MM.1S (cell line): Measurements from ENCODE around the gene ECPAS.
"Not testable (repeated sequence)": the region's sequence is repeated elsewhere in the genome, so short reads cannot be mapped to it uniquely, and the experiment has no call there.

Source experiments
- DNase-seq: peaks from one replicate; pipeline ENCODE4 v3.0.0-alpha.2; 2015
- H2AFZ ChIP-seq: fragments of 300-600 bp; sonication (generic); 2 replicates; pipeline ENCODE4 v1.6.0; 2016; ENCODE audit warnings: antibody characterized with exemption, low read length
- H3F3A ChIP-seq: fragments of 300-600 bp; sonication (generic); 2 replicates; pipeline ENCODE4 v1.6.1; 2016; ENCODE audit warnings: mild to moderate bottlenecking, antibody characterized with exemption, low read length, moderate library complexity, mixed read lengths; ENCODE audit not compliant: insufficient read depth
- H3K27ac ChIP-seq: fragments of 300-600 bp; sonication (generic); 2 replicates; pipeline ENCODE4 v1.5.1; 2016; ENCODE audit warnings: mild to moderate bottlenecking, low read length
- H3K27me3 ChIP-seq: fragments of 300-600 bp; sonication (generic); replicated peaks from 2 replicates; pipeline ENCODE4 v1.6.0; 2016; ENCODE audit warnings: low read length; ENCODE audit not compliant: insufficient read depth
- H3K36me3 ChIP-seq: fragments of 300-600 bp; sonication (generic); replicated peaks from 2 replicates; pipeline ENCODE4 v1.6.1; 2016; ENCODE audit warnings: mild to moderate bottlenecking, low read length, mixed read lengths; ENCODE audit not compliant: insufficient read depth
- H3K4me1 ChIP-seq: fragments of 300-600 bp; sonication (generic); 2 replicates; pipeline ENCODE4 v1.6.1; 2016; ENCODE audit warnings: low read length, mixed read lengths
- H3K4me2 ChIP-seq: fragments of 300-600 bp; sonication (generic); 2 replicates; pipeline ENCODE4 v1.6.0; 2016; ENCODE audit warnings: low read depth, low read length
- H3K4me3 ChIP-seq: fragments of 300-600 bp; sonication (generic); 2 replicates; pipeline ENCODE4 v1.5.1; 2016; ENCODE audit warnings: low read length, mixed read lengths
- H3K79me2 ChIP-seq: fragments of 300-600 bp; sonication (generic); 2 replicates; pipeline ENCODE4 v1.6.1; 2016; ENCODE audit warnings: mixed run types, low read length, mixed read lengths
- H3K9ac ChIP-seq: fragments of 300-600 bp; sonication (generic); 2 replicates; pipeline ENCODE4 v1.6.1; 2016; ENCODE audit warnings: low read length, mixed read lengths
- H3K9me2 ChIP-seq: fragments of 300-600 bp; sonication (generic); replicated peaks from 2 replicates; pipeline ENCODE4 v1.6.1; 2016; ENCODE audit warnings: mild to moderate bottlenecking, low read length, mixed read lengths; ENCODE audit not compliant: insufficient read depth
- H3K9me3 ChIP-seq: fragments of 300-600 bp; sonication (generic); replicated peaks from 2 replicates; pipeline ENCODE4 v1.6.1; 2016; ENCODE audit warnings: mild to moderate bottlenecking, low read length, mixed read lengths; ENCODE audit not compliant: insufficient read depth
- H4K20me1 ChIP-seq: fragments of 300-600 bp; sonication (generic); 2 replicates; pipeline ENCODE4 v1.6.1; 2016; ENCODE audit warnings: mild to moderate bottlenecking, low read length, moderate library complexity, mixed read lengths; ENCODE audit not compliant: insufficient read depth
- CTCF ChIP-seq: fragments of 300-600 bp; sonication (generic); IDR thresholded peaks from 2 replicates; pipeline ENCODE4 v1.5.1; 2016; ENCODE audit warnings: antibody characterized with exemption, low read length, mixed read lengths
- EZH2 ChIP-seq: fragments of 300-600 bp; sonication (generic); optimal IDR thresholded peaks from 2 replicates; pipeline ENCODE3; 2017; ENCODE audit warnings: low read depth, mild to moderate bottlenecking, antibody characterized with exemption, low read length, mixed read lengths
- EZH2phosphoT487 ChIP-seq: fragments of 300-600 bp; sonication (generic); IDR thresholded peaks from 2 replicates; pipeline ENCODE4 v1.6.1; 2018; ENCODE audit warnings: antibody characterized with exemption, low read length

The ECPAS gene

GRCh38 chr9:111502506-111502905 lies 18.3 kb upstream of the ECPAS start:
- no peaks in the 10 kb centered on the region for H3K9me3 ChIP-seq
- H3K27me3 ChIP-seq, result no peaks in the 10 kb centered on the region
- H3K79me2 ChIP-seq, result no peaks in the 10 kb centered on the region
- no peak overlapping the region for H2AFZ ChIP-seq
- H3K4me1 ChIP-seq, result no peaks in the 10 kb centered on the region
- no peaks in the 10 kb centered on the region for H4K20me1 ChIP-seq
- no peak overlapping the region for H3K9ac ChIP-seq
- no peak overlapping the region for H3K4me3 ChIP-seq
- no peak for DNase-seq
- TF ChIP-seq EZH2, result no peak
- TF ChIP-seq CTCF, result no peak
- no peak for TF ChIP-seq EZH2phosphoT487
- H3K27ac ChIP-seq, result no peak overlapping the region
- H3K36me3 ChIP-seq, result no peaks in the 10 kb centered on the region
- H3K9me2 ChIP-seq, result no peaks in the 10 kb centered on the region
- H3K4me2 ChIP-seq, result no peak overlapping the region
- H3F3A ChIP-seq, result no peaks in the 10 kb centered on the region

- no peaks in the 10 kb centered on the region for H3K79me2 ChIP-seq
- H3K4me3 ChIP-seq, result no peak overlapping the region
- H3K27me3 ChIP-seq, result no peaks in the 10 kb centered on the region
- no peaks in the 10 kb centered on the region for H3K9me2 ChIP-seq
- no peaks in the 10 kb centered on the region for H3K4me1 ChIP-seq
- H4K20me1 ChIP-seq, result no peaks in the 10 kb centered on the region
- no peaks in the 10 kb centered on the region for H3K9me3 ChIP-seq
- no peak overlapping the region for H3K27ac ChIP-seq
- H3K36me3 ChIP-seq, result no peaks in the 10 kb centered on the region
- no peaks in the 10 kb centered on the region for H3F3A ChIP-seq
- TF ChIP-seq EZH2 (no peak), CTCF (no peak), EZH2phosphoT487 (no peak)
- H3K9ac ChIP-seq, result no peak overlapping the region
- no peak for DNase-seq
- no peak overlapping the region for H3K4me2 ChIP-seq
- no peak overlapping the region for H2AFZ ChIP-seq
These were observed 17.5 kb upstream of the ECPAS start for GRCh38 chr9:111501648-111502047.

DNA sequence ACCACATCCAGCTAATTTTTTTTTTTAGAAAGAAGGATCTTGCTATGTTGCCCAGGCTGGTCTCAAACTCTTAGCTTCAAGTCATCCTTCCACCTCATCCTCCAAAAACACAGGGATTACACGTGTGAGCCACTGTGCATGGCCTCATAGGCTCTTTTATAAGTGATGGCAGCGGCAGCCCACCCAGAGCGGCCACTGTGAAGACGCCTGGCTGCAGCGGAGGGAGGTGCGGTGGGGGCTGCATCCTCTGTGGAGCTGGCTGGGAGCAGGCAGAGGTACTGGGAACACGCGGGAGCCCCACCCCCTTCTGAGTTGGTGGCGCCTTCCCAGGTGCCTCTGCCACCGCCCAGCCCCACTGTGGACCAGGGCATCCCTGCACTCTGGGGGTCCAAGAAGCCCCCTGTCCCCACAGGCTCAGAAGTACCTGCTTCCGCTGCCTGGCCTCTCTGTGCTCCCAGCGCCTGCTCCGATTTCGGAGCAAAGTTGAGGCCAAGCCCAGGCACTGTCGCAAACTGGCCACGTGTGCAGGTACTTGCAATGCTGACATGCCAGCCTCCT lies 16.9 kb upstream of the ECPAS start:
- no peak for TF ChIP-seq CTCF
- no peak for TF ChIP-seq EZH2phosphoT487
- no peak for TF ChIP-seq EZH2
- no peaks in the 10 kb centered on the region for H3K36me3 ChIP-seq
- H3K27me3 ChIP-seq, result no peaks in the 10 kb centered on the region

GRCh38 chr9:111497196-111497595 lies 13.0 kb upstream of the ECPAS start:
- H4K20me1 ChIP-seq, H3K9me3 ChIP-seq, H3K36me3 ChIP-seq, H3K4me3 ChIP-seq, DNase-seq, H3K27ac ChIP-seq, H2AFZ ChIP-seq, H3F3A ChIP-seq, H3K4me2 ChIP-seq, H3K27me3 ChIP-seq, H3K4me1 ChIP-seq, H3K79me2 ChIP-seq, H3K9ac ChIP-seq, H3K9me2 ChIP-seq: not testable (repeated sequence)

More for the DNA sequence above, 16.9 kb upstream of the ECPAS start:
- Histone ChIP-seq H3K9ac (no peak overlapping the region), H3K9me2 (no peaks in the 10 kb centered on the region), H2AFZ (no peak overlapping the region), H3K4me2 (no peak overlapping the region), H3K4me1 (no peaks in the 10 kb centered on the region), H3K9me3 (no peaks in the 10 kb centered on the region), H3F3A (no peaks in the 10 kb centered on the region), H4K20me1 (no peaks in the 10 kb centered on the region), H3K4me3 (no peak overlapping the region), H3K79me2 (no peaks in the 10 kb centered on the region), H3K27ac (no peak overlapping the region)
- DNase-seq, result no peak
